HUDEP-2 (cell line): ENCODE data around the gene TAF1C.
"Not testable (repeated sequence)": the region's sequence is repeated elsewhere in the genome, so short reads cannot be mapped to it uniquely, and the experiment has no call there.

Experiments
- DNase-seq, 76 experiments: peaks; one replicate each; lab custom pipeline; 2025; ENCODE audit not compliant: unreplicated experiment in 76 of 76; lab: John Stamatoyannopoulos, UW

TAF1C gene

DNA sequence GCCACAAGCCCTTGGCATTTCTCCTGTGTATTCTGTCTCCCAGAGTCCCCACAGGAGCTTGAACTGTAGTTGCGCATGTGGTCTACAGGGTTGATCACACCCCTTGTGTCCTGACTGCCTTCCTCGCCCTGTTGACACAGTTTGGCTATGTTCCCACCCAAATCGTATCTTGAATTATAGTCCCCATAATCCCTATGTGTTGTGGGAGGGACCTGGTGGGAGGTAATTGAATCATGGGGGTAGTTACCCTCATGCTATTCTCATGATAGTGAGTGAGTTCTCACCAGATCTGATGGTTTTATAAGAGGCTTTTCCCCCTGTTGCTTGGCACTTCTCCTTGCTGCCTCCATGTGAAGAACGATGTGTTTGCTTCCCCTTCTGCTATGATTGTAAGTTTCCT is 25.3 kb upstream of the TAF1C start:
- no peak for DNase-seq

DNA sequence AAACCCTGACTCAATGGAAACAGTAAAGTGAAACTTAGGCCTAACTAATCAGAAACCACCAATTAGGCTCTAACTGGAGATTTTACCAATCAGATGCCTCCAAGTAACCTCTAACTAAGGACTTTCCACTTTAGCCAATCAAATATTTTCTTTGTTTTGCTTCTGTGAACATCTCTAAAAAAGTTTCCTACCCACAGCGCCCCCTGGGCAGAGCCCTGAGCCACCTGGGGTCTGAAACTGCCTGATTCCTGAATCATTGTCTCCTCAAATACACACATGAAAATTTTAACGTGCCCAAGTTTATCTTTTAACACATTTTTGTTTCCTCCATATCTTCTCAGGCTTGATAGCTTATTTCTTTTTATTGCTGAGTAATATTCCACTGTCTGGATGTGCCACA is 23.1 kb upstream of the TAF1C start:
- peak in 2 of 76 experiments; percentile 11 to 18 for DNase-seq

DNA sequence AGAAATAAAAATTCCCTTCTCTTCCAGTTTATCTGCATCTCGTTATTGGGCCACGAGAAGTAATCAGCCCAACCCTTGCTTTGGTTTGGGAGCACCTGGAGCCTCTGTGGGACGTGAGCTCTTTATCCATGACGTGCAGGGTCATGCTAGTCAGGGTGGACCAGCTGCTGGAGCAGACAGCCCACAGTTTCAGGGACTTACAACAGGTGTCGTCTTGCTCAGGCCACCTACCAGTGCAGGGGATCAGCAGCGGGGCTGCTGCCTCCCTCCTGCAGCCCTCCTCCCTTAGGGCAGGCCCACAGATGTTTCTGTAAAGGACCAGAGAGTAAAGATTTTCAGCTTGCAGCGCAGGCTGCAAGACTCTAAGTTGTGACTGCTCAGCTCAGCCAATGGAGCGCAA is 21.0 kb upstream of the TAF1C start:
- DNase-seq: no peak

DNA sequence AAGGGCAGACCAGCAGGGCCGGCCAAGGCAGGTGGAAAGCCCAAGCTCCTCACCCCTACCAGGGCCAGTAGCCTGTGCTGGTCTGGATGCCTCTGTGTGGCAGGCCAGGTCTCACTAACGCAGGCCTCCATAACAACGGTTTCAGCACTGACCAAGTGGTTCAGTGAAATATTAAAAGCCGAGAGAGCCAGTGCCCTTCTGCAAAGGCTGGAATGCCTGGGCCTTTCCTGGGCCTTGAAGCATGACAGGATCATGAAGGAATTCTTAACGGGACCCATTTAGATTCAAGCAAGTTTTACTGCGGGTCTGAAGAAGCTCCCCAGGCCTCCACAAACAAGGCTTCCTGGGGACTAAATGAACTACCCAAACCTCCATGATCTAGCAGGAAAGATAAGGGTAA is 20.4 kb upstream of the TAF1C start:
- no peak for DNase-seq

DNA sequence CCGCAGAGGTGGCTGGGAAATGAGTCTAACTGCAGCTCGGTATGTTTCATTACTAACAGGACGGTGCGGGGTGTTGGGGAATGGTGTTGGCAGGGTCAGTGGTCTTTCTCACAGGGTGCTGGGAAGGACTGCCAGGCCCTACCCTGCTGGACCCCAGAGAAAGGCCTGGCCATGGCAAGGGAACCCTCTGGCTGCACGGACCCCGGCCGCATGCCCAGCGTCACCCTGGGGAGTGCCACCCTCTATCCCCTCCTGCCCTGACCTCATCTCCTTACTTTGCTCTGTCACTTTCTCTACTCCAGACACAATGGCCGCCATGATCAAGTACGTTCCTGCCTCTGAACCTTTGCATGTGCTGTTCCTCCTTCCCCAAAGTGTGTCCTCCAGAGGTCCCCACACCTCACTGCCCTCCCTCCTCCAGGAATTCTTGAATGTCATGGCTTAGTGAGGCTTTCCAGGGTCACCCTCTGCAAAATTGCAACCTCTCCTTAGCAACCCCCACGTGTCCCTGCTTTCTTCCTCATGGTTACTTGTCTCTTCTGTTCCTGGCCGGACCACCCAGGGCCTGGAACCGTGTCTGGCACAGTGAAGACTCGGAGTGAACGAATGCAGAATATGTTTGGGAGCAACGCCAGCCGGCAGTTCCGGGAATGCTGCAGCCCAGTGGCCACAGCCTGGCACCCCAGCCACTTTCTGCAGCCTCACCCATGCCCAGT is 19.3 kb upstream of the TAF1C start:
- no peak for DNase-seq

DNA sequence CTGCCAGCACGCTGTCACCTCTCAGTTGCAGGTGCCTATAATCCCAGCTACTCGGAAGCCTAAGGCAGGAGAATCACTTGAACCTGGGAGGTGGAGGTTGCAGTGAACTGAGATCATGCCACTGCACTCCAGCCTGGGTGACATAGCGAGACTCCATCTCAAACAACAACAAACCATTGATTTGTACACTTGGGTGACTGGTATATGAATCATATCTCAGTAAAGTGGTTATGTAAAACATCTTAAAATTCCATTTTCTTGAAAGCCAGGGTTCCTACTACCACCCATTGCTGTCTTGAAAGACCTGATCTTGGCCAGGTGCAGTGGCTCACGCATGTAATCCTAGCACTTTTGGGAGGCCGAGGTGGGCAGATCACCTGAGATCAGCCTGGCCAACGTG is 18.3 kb upstream of the TAF1C start:
- DNase-seq: not testable (repeated sequence)

DNA sequence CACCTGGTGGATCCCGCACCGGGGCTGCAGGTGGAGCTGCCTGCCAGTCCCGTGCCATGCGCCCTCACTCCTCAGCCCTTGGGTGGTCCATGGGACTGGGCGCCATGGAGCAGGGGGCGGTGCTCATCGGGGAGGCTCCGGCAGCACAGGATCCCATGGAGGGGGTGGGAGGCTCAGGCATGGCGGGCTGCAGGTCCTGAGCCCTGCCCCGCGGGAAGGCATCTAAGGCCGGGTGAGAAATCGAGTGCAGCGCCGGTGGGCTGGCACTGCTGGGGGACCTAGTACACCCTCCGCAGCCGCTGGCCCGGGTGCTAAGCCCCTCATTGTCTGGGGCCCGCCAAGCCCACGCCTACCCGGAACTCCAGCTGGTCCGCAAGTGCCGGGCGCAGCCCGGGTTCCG is 17.7 kb upstream of the TAF1C start:
- DNase-seq: not testable (repeated sequence)

DNA sequence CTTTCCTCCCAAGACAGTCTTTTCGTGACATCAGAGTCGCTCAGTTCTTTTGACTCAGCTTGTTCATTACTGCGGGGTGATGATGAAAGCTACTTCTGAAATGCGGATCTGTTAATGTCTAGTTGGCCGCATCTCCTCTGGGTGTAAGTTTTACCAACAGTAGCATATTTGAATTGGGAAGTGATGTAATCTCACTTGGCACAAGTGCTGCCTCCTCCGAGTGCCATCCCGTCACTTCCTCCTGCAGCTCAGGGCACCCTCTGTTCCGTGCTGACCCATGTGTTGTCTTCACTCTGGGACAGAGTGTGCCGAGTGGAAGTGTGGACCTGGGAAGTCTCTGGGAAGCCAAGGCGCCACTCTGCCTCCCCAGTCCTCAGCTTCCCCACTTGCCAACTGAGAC is 13.0 kb upstream of the TAF1C start:
- DNase-seq: no peak

DNA sequence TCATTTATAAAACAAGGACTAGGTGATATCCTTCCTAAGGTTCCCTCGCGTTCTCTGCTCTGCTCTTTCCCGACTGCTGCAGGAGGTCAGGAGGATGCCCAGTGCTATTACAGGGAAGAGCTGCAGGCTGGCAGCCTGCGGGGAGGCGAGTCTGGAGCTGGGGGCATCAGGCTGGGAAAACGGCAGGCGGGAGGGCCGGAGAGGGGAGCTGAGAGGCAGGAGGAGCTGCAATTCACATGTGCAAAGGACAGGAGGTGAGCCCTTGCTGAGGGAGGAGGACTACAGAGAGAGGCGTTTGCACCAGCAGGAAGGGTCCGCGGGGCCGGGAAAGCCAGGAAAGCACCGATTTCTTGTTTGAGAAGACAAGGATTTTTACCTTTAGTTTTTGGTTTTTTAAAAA is 12.2 kb upstream of the TAF1C start:
- no peak for DNase-seq

DNA sequence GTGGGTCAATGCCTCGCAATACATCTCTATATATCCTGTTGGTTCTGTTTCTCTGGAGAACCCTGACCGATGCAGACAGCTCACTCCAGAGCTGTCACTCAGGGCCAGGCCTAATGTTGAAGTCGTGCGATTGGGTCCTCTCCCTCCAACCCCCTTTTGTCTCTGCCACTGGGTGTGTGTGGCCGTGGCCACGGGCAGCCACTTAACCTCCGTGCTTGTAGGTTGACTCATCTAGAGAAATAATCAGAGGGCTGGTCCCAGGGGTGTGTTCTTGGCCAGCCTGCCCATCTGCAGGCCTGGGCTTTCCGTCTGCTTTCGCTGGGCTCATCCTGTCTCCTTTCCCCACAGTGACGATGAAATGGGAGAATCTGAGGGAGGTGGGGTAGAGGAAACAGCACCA is 11.5 kb upstream of the TAF1C start:
- no peak for DNase-seq

DNA sequence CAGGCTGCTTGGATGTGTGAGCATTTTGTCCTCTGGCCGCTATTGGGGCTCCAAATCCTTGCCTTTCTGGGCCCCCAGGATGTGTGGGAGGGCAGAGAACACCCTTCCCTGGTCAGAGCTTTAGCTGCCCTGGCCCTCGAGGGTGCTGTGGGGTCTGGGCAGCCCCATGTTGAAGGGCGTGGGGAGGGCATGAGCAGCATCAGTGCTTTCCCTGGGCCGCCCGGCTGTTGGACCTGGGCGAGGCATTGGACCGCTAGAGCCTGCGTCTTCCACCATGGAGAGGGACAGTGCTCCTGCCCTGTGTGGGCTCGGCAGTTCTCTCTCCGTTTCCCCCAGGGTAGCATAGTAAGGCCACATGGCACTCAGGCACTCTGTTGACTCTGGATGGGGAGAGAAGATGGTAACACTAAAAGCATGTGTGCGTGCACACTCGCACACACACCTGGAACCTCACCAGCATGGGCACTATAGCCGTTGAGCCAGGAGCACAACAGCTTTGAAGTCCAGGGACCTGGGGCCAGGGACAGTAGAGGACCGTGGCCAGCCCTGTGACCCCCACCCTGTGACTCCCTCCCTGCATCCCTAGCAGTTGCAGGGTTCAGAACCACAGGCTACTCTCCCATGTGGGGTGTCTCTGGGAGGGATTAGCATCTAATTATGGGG is 10.7 kb upstream of the TAF1C start:
- DNase-seq: no peak

DNA sequence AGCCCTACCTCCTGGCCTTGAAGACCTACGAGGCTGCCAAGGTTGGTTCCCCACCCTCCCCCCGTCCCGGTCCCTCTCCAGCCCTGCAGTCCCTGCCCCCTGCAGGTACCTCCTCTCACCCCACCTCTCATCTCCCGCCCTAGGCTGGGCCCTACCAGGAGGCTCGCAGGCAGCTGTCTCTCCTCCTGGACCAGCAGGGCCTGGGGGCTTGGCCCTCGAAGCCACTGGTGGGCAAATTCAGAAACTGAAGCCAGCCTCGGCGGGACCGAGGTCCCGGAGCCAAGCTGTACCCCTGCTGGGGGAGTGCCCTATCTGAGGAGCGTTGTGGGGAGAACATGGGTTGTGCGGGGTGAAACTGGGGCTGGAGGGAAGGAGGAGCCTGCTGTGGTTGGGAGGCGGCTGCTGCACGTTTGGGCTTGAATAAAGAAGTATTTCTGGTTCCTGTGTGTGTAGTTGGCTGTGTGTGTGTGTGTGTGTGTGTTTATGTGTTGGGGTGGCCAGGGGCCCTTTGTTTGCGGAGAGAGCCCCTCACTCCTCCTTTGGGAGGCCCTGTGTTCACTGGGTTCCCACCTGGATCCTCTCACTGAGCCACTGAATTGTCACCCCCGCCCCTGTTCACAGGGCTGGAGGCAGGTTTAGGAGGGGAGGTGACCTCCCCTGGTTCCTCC is 10.0 kb upstream of the TAF1C start:
- DNase-seq: no peak

DNA sequence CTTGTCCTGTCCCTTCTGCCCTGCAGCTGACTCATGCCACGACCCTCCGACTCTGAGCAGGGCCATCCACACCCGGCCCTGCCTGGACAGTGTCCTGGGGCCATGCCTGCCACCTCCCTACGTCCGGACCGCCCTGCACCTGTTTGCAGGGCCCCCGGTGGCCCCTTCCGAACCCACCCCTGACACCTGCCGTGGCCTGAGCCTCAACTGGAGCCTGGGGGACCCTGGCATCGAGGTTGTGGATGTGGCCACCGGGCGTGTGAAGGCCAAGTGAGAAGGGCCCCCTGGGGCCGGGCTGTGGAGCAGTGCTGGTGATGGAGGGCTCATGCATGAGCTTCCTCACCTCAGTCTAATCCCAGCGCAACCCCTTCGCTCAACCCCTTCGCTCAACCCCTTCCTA is 9.2 kb upstream of the TAF1C start:
- DNase-seq: no peak

DNA sequence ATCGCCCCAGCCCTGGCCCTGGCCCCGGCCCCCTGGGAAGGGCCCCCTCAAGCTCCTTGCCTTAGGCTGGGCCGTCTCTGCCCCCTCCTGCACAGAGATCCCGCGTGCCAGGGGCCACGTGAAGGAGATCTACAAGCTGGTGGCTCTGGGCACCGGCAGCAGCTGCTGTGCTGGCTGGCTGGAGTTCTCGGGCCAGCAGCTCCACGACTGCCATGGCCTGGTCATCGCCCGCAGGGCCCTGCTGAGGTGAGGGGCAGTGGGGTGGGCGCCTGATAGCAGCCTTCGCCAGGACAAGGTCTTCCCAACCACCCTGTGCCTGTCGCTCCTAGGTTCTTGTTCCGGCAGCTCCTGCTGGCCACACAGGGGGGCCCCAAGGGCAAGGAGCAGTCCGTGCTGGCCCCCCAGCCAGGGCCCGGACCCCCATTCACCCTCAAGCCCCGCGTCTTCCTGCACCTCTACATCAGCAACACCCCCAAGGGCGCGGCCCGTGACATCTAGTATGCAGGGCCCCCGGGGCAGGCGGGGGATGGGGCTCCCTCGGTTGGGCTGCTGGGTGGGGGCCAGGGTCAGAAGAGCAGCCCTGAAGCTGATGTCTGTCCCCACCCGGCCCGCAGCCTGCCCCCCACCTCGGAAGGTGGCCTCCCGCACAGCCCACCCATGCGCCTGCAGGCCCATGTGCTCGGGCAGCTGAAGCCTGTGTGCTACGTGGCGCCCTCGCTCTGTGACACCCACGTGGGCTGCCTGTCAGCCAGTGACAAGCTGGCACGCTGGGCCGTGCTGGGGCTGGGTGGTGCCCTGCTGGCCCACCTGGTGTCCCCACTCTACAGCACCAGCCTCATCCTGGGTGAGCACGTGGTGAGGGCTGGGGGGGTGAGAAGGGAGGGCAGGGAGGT is 8.6 kb upstream of the TAF1C start:
- DNase-seq: no peak

DNA sequence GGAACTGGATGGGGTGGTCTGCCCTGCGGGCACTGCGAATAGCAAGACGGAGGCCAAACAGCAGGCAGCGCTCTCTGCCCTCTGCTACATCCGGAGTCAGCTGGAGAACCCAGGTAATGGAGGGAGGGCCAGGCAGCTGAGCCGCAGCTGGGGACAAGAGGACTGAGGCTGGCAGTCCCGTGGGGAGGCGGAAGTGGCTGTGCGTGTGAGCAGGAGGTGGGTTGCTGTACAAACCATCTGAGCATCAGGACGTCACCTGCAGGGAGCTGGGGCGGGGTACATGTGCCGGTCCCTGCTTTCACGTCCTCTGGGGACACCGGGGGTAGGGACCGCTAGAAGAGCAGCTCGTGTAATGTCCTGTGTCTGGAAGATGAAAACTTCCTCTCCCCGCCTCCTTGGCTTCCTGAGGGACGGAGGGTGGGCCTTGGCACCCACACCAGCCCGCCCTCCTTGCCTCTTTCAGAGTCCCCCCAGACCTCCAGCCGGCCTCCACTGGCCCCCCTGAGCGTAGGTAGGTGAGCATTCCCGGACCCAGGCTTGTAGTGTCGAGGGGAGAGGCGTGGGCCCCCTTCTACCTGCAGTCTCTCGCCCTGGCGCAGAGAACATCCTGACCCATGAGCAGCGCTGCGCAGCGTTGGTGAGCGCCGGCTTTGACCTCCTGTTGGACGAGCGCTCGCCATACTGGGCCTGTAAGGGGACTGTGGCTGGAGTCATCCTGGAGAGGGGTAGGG is 7.8 kb upstream of the TAF1C start:
- no peak for DNase-seq

DNA sequence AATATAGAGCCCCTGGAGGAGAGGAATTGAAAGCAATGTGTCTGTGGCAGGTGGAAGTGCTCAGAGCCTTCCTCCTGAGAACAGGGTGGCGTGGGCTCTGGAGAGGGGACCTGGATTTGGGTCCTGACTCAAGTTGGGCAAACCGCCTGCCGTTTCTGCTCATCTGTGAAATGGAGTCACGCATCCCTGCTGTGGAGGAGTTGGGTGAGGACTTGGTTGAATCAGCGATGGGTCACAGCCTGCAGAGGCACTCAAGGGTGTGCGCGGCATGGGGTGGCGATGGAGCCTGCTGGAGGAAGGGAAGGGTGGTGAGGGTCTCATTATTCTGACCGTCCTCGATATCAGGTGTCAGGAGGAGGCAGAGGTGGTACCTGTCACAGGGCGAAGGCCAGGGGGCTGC is 7.2 kb upstream of the TAF1C start:
- no peak for DNase-seq

DNA sequence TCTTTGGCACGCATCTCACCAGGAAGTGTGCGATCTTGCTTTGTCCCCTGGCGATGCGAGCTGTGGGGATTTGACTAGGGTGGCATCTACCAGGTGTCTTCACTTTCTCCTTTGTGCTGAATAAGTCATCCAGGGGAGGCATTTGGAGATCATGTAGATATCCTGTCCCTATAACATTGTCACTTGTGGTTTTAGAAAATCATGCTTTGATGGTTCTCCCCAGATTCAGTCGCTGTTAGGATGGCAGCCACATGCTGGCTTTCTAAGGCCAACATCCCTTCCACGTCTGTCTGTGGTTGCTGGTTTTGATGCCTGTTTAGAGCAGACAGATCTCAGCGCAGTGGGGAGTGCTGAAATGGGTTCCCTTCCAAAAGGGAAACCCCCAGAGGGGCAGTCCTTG is 6.6 kb upstream of the TAF1C start:
- DNase-seq: no peak

DNA sequence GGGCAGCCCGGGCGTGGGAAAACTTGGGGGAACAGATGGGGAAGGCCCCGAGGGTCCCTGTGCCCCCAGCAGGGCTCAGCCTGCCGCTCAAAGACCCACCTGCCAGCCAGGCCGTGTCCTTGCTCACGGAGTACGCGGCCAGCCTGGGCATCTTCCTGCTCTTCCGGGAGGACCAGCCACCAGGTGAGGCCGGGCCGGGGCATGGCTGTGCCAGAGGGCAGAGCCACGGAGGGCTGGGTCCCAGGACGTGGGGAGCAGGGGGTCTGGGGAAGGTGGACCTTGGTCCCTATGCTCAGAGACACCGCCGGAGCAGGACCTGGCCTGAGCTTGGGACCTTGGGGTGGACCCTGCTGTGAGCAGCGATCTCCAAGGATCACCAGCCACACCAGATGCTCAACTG is 4.6 kb upstream of the TAF1C start:
- DNase-seq: no peak

DNA sequence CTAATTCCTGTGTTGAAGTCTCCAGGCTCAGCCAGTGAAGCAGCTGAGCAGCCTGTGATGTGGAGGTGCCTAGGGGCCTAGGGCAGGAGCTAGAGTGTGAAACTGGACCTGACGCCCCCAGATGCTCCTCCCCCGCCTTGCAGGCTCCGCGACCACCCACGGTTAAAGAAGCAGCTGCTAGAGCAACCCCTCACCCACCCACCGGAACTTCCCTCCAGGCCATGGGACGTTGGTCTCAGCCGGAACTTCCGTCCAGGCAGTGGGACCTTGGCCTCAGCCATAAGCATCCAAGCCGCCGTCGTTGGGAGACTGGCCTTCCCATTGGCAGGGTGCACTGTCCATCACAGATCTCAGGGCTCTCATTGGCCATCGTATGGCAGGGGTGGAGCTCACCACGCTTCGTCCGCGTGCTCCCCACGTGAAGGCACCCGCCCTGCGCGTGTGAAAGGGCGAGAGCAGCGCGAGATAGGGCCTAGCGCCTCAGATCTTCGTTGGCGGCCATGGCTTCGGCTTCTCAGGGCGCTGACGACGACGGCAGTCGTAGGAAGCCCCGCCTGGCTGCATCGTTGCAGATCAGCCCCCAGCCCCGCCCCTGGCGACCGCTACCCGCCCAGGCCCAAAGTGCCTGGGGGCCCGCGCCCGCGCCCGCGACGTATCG is 4.0 kb upstream of the TAF1C start, which contains the start of gene ADAD2:
ADAD2 (plus strand) TSS at position 427 of the 658 bp plus-strand sequence; CDS start at position 501, 74 bp downstream.
- DNase-seq: no peak

DNA sequence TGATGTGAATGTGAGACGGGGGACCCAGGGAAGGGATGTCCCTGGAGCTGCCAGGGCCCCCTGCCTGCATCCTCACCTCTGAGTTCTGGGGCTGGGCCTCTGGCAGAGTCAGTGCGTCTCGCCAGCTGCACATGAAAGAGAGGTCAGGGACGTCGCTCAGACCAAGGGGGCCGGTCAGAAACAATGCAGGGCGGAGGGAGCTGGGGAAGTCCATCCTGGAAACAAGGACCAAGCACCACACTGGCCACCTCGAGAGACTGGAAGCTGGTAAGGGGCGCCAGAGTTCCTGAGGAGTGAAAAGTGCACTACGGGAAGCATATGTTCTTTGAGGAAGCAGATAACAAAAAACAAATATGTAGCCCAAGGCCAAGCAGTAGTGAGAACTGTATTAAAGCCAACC is 2.1 kb downstream of the TAF1C start:
- DNase-seq: no peak
